Measurements from ENCODE around the gene NCK2. TPM values are rescaled to one million over a fixed set of nuclear protein-coding genes. Genes with fewer than 3 reads are reported as not detected.

Gene NCK2
- polyA plus RNA-seq, 1 of the 3 experiments (the other 2 are of a cell fraction) = 42.8 TPM

- peaks cover 0 to 20% of the 10 kb centered on the region in 2 experiments; a peak in 2 of 4 replicates for H3K4me1 ChIP-seq (ENCODE audit: control insufficient read depth in 1 of 2, insufficient read depth in 2 of 2, low read depth in 1 of 2, low read length in 1 of 2)
Measured at GRCh38 chr2:105841551-105841950, 96.8 kb downstream of the NCK2 start.

More at GRCh38 chr2:105841551-105841950, 96.8 kb downstream of the NCK2 start:
- CTCF ChIA-PET = interaction anchor here (1.2 kb wide), 1 partner anchor 10 kb away, joined by 3 read pairs; no protein-coding TSS in a partner anchor
- H3K9me2 ChIP-seq = no peaks in the 10 kb centered on the region; the same call in 1 of the 2 replicates
- H3K4me3 ChIP-seq (ENCODE audit: low read depth in 2 of 2, low read length in 1 of 2) = no peak overlapping the region
- H2AFZ ChIP-seq (ENCODE audit: low read depth) = no peak overlapping the region
- H4K20me1 ChIP-seq (ENCODE audit: insufficient read depth) = peaks cover 17% of the 10 kb centered on the region; the same call in 1 of the 2 replicates
- WGBS (ENCODE audit: low lambda C conversion rate) = 98% methylated on average over 2 of the region's 2 CpGs
- POLR2A ChIA-PET = no interaction called here
- H3K79me2 ChIP-seq (ENCODE audit: insufficient read depth) = peaks cover 57% of the 10 kb centered on the region; the same call in 1 of the 2 replicates
- DNase-seq = no peak
- no peaks in the 10 kb centered on the region for H3K36me3 ChIP-seq (replicated peaks in 1 of 2; ENCODE audit: control insufficient read depth in 1 of 2, insufficient read depth in 2 of 2, low read length in 1 of 2)
- H3K27me3 ChIP-seq (ENCODE audit: insufficient read depth) = no peaks in the 10 kb centered on the region
- TF ChIP-seq MAX (IDR thresholded peaks at IDR 0.05; ENCODE audit: low read depth) (no peak), RFX5 (IDR thresholded peaks at IDR 0.05; ENCODE audit: low read length) (no peak), YY1 (IDR thresholded peaks at IDR 0.05; ENCODE audit: low read depth) (no peak), NRF1 (IDR thresholded peaks at IDR 0.05; ENCODE audit: low read depth, low read length) (no peak), FOXM1 (IDR thresholded peaks at IDR 0.05; ENCODE audit: low read depth) (no peak), USF2 (IDR thresholded peaks at IDR 0.05; ENCODE audit: borderline replicate concordance, low read depth, low read length) (no peak), GATA2 (CRISPR knock-in tag; IDR thresholded peaks at IDR 0.05) (no peak), ZBTB33 (IDR thresholded peaks at IDR 0.05; ENCODE audit: borderline replicate concordance, low read depth) (no peak), CHD2 (IDR thresholded peaks at IDR 0.05; ENCODE audit: low read length, partially characterized antibody) (no peak), FOSL2 (IDR thresholded peaks at IDR 0.05; ENCODE audit: borderline replicate concordance, low read depth) (no peak), EZH2phosphoT487 (IDR thresholded peaks at IDR 0.05; ENCODE audit: borderline replicate concordance, low read depth) (no peak), TCF12 (IDR thresholded peaks at IDR 0.05) (no peak), SIN3A (IDR thresholded peaks at IDR 0.05; ENCODE audit: borderline replicate concordance, low read depth, low read length) (no peak), PBX3 (IDR thresholded peaks at IDR 0.05) (no peak), FOXJ3 (CRISPR knock-in tag; IDR thresholded peaks at IDR 0.05) (no peak)
- H3F3A ChIP-seq (replicated peaks; ENCODE audit: insufficient read depth) = no peaks in the 10 kb centered on the region
- no peak overlapping the region for H3K4me2 ChIP-seq
- H3K27ac ChIP-seq (ENCODE audit: low read depth in 2 of 2, low read length in 1 of 2) = no peak overlapping the region
- H3K9me3 ChIP-seq = no peaks in the 10 kb centered on the region
- H3K9ac ChIP-seq = no peak overlapping the region

Data from SK-N-SH (cell line).